Measurements from ENCODE around the gene FANK1.
A peak's percentile ranks its signal among the peaks of the same experiment; 100 is the strongest.
"Not testable (repeated sequence)": the region's sequence is repeated elsewhere in the genome, so short reads cannot be mapped to it uniquely, and the experiment has no call there.

Gene FANK1

GRCh38 chr10:125913277-125913676, 16.9 kb downstream of the FANK1 start:
- H3K36me3 ChIP-seq (ENCODE audit: control insufficient read depth in 4 of 4, insufficient read depth in 4 of 4, low read length in 3 of 4); CTCF ChIA-PET; H3K9me3 ChIP-seq (ENCODE audit: control extremely low read depth in 1 of 5, control insufficient read depth in 4 of 5, insufficient read depth in 2 of 5, low read depth in 1 of 5, low read length in 4 of 5); H3K27ac ChIP-seq (ENCODE audit: insufficient read depth in 1 of 2, low read depth in 1 of 2, low read length in 2 of 2, poor library complexity in 1 of 2, severe bottlenecking in 2 of 2); H3K27me3 ChIP-seq (replicated peaks in 2 of 5; ENCODE audit: control insufficient read depth in 4 of 5, insufficient read depth in 5 of 5, low read length in 4 of 5); H3K4me1 ChIP-seq (ENCODE audit: control extremely low read depth in 1 of 4, control insufficient read depth in 4 of 4, insufficient read depth in 4 of 4, low read length in 3 of 4); H3K4me3 ChIP-seq (ENCODE audit: control insufficient read depth in 1 of 7, extremely low read depth in 1 of 7, insufficient read depth in 4 of 7, low read depth in 2 of 7, low read length in 6 of 7); POLR2A ChIA-PET: not testable (repeated sequence)
- 97% methylated on average over 3 of the region's 6 CpGs for WGBS (ENCODE audit: insufficient coverage)
- peak in 1 of 3 donors; percentile 46 for DNase-seq

- Histone ChIP-seq H3K9me3 (ENCODE audit: control extremely low read depth in 1 of 5, control insufficient read depth in 4 of 5, insufficient read depth in 2 of 5, low read depth in 1 of 5, low read length in 4 of 5) (no peaks in the 10 kb centered on the region), H3K27ac (ENCODE audit: insufficient read depth in 1 of 2, low read depth in 1 of 2, low read length in 2 of 2, poor library complexity in 1 of 2, severe bottlenecking in 2 of 2) (no peak overlapping the region), H3K27me3 (replicated peaks in 2 of 5; ENCODE audit: control insufficient read depth in 4 of 5, insufficient read depth in 5 of 5, low read length in 4 of 5) (no peaks in the 10 kb centered on the region), H3K4me1 (ENCODE audit: control extremely low read depth in 1 of 4, control insufficient read depth in 4 of 4, insufficient read depth in 4 of 4, low read length in 3 of 4) (no peaks in the 10 kb centered on the region), H3K4me3 (ENCODE audit: control insufficient read depth in 1 of 7, extremely low read depth in 1 of 7, insufficient read depth in 4 of 7, low read depth in 2 of 7, low read length in 6 of 7) (no peak overlapping the region), H3K36me3 (ENCODE audit: control insufficient read depth in 4 of 4, insufficient read depth in 4 of 4, low read length in 3 of 4) (no peaks in the 10 kb centered on the region)
- no CpG with 5 or more reads among the region's 3 CpGs for WGBS (ENCODE audit: insufficient coverage)
- CTCF ChIA-PET = no interaction called here
- DNase-seq = no peak
- POLR2A ChIA-PET = no interaction called here
These were observed 20.6 kb downstream of the FANK1 start for GRCh38 chr10:125916977-125917376.

GRCh38 chr10:125917704-125918361, 21.5 kb downstream of the FANK1 start:
- CTCF ChIA-PET; H3K36me3 ChIP-seq (ENCODE audit: control insufficient read depth in 4 of 4, insufficient read depth in 4 of 4, low read length in 3 of 4); DNase-seq; POLR2A ChIA-PET; H3K27me3 ChIP-seq (replicated peaks in 2 of 5; ENCODE audit: control insufficient read depth in 4 of 5, insufficient read depth in 5 of 5, low read length in 4 of 5); H3K27ac ChIP-seq (ENCODE audit: insufficient read depth in 1 of 2, low read depth in 1 of 2, low read length in 2 of 2, poor library complexity in 1 of 2, severe bottlenecking in 2 of 2); H3K4me1 ChIP-seq (ENCODE audit: control extremely low read depth in 1 of 4, control insufficient read depth in 4 of 4, insufficient read depth in 4 of 4, low read length in 3 of 4); H3K9me3 ChIP-seq (ENCODE audit: control extremely low read depth in 1 of 5, control insufficient read depth in 4 of 5, insufficient read depth in 2 of 5, low read depth in 1 of 5, low read length in 4 of 5); H3K4me3 ChIP-seq (ENCODE audit: control insufficient read depth in 1 of 7, extremely low read depth in 1 of 7, insufficient read depth in 4 of 7, low read depth in 2 of 7, low read length in 6 of 7): not testable (repeated sequence)
- WGBS (ENCODE audit: insufficient coverage) = 80% methylated on average over 4 of the region's 8 CpGs

- H3K27ac ChIP-seq (ENCODE audit: insufficient read depth in 1 of 2, low read depth in 1 of 2, low read length in 2 of 2, poor library complexity in 1 of 2, severe bottlenecking in 2 of 2); H3K4me1 ChIP-seq (ENCODE audit: control extremely low read depth in 1 of 4, control insufficient read depth in 4 of 4, insufficient read depth in 4 of 4, low read length in 3 of 4); H3K27me3 ChIP-seq (replicated peaks in 2 of 5; ENCODE audit: control insufficient read depth in 4 of 5, insufficient read depth in 5 of 5, low read length in 4 of 5); H3K4me3 ChIP-seq (ENCODE audit: control insufficient read depth in 1 of 7, extremely low read depth in 1 of 7, insufficient read depth in 4 of 7, low read depth in 2 of 7, low read length in 6 of 7); POLR2A ChIA-PET; DNase-seq; H3K9me3 ChIP-seq (ENCODE audit: control extremely low read depth in 1 of 5, control insufficient read depth in 4 of 5, insufficient read depth in 2 of 5, low read depth in 1 of 5, low read length in 4 of 5); H3K36me3 ChIP-seq (ENCODE audit: control insufficient read depth in 4 of 4, insufficient read depth in 4 of 4, low read length in 3 of 4); CTCF ChIA-PET: not testable (repeated sequence)
- no CpG with 5 or more reads among the region's 2 CpGs for WGBS (ENCODE audit: insufficient coverage)
These were observed 25.4 kb downstream of the FANK1 start for GRCh38 chr10:125921643-125922306.

- no peak for DNase-seq
- WGBS (ENCODE audit: insufficient coverage) = 100% methylated on average over 1 of the region's 5 CpGs
- no peaks in the 10 kb centered on the region for H3K27me3 ChIP-seq (replicated peaks in 2 of 5; ENCODE audit: control insufficient read depth in 4 of 5, insufficient read depth in 5 of 5, low read length in 4 of 5)
- ChIA-PET POLR2A (no interaction called here), CTCF (interaction anchor here (1.4 kb wide), 1 partner anchor 9 kb away, joined by 7 read pairs; no protein-coding TSS in a partner anchor)
- H3K4me3 ChIP-seq (ENCODE audit: control insufficient read depth in 1 of 7, extremely low read depth in 1 of 7, insufficient read depth in 4 of 7, low read depth in 2 of 7, low read length in 6 of 7) = no peak overlapping the region
- no peak overlapping the region for H3K27ac ChIP-seq (ENCODE audit: insufficient read depth in 1 of 2, low read depth in 1 of 2, low read length in 2 of 2, poor library complexity in 1 of 2, severe bottlenecking in 2 of 2)
- no peaks in the 10 kb centered on the region for H3K4me1 ChIP-seq (ENCODE audit: control extremely low read depth in 1 of 4, control insufficient read depth in 4 of 4, insufficient read depth in 4 of 4, low read length in 3 of 4)
- H3K9me3 ChIP-seq (ENCODE audit: control extremely low read depth in 1 of 5, control insufficient read depth in 4 of 5, insufficient read depth in 2 of 5, low read depth in 1 of 5, low read length in 4 of 5) = peaks cover 0 to 2% (median 0%) of the 10 kb centered on the region in 5 experiments
- H3K36me3 ChIP-seq (ENCODE audit: control insufficient read depth in 4 of 4, insufficient read depth in 4 of 4, low read length in 3 of 4) = no peaks in the 10 kb centered on the region
These were observed 29.0 kb downstream of the FANK1 start for GRCh38 chr10:125925262-125925834.

- ChIA-PET POLR2A (no interaction called here), CTCF (no interaction called here)
- no peak overlapping the region for H3K27ac ChIP-seq (ENCODE audit: insufficient read depth in 1 of 2, low read depth in 1 of 2, low read length in 2 of 2, poor library complexity in 1 of 2, severe bottlenecking in 2 of 2)
- no peak for DNase-seq
- no peaks in the 10 kb centered on the region for H3K4me1 ChIP-seq (ENCODE audit: control extremely low read depth in 1 of 4, control insufficient read depth in 4 of 4, insufficient read depth in 4 of 4, low read length in 3 of 4)
- no peak overlapping the region for H3K4me3 ChIP-seq (ENCODE audit: control insufficient read depth in 1 of 7, extremely low read depth in 1 of 7, insufficient read depth in 4 of 7, low read depth in 2 of 7, low read length in 6 of 7)
- H3K27me3 ChIP-seq (replicated peaks in 2 of 5; ENCODE audit: control insufficient read depth in 4 of 5, insufficient read depth in 5 of 5, low read length in 4 of 5) = no peaks in the 10 kb centered on the region
- H3K36me3 ChIP-seq (ENCODE audit: control insufficient read depth in 4 of 4, insufficient read depth in 4 of 4, low read length in 3 of 4) = no peaks in the 10 kb centered on the region
- peaks cover 0 to 2% (median 0%) of the 10 kb centered on the region in 5 experiments for H3K9me3 ChIP-seq (ENCODE audit: control extremely low read depth in 1 of 5, control insufficient read depth in 4 of 5, insufficient read depth in 2 of 5, low read depth in 1 of 5, low read length in 4 of 5)
- 55% methylated on average over 3 of the region's 5 CpGs for WGBS (ENCODE audit: insufficient coverage)
These were observed 29.9 kb downstream of the FANK1 start for GRCh38 chr10:125926247-125926646.

GRCh38 chr10:125927265-125927664, 30.9 kb downstream of the FANK1 start:
- H3K9me3 ChIP-seq (ENCODE audit: control extremely low read depth in 1 of 5, control insufficient read depth in 4 of 5, insufficient read depth in 2 of 5, low read depth in 1 of 5, low read length in 4 of 5); H3K4me1 ChIP-seq (ENCODE audit: control extremely low read depth in 1 of 4, control insufficient read depth in 4 of 4, insufficient read depth in 4 of 4, low read length in 3 of 4); H3K4me3 ChIP-seq (ENCODE audit: control insufficient read depth in 1 of 7, extremely low read depth in 1 of 7, insufficient read depth in 4 of 7, low read depth in 2 of 7, low read length in 6 of 7); H3K36me3 ChIP-seq (ENCODE audit: control insufficient read depth in 4 of 4, insufficient read depth in 4 of 4, low read length in 3 of 4); H3K27me3 ChIP-seq (replicated peaks in 2 of 5; ENCODE audit: control insufficient read depth in 4 of 5, insufficient read depth in 5 of 5, low read length in 4 of 5); H3K27ac ChIP-seq (ENCODE audit: insufficient read depth in 1 of 2, low read depth in 1 of 2, low read length in 2 of 2, poor library complexity in 1 of 2, severe bottlenecking in 2 of 2); CTCF ChIA-PET; POLR2A ChIA-PET; DNase-seq: not testable (repeated sequence)
- WGBS (ENCODE audit: insufficient coverage) = no CpG with 5 or more reads among the region's 5 CpGs

Data from common myeloid progenitor, CD34-positive (primary cell).